ENCODE data around the gene PALM2AKAP2. TPM values are rescaled to one million over a fixed set of nuclear protein-coding genes. Genes with fewer than 3 reads are reported as not detected.

The PALM2AKAP2 gene
- total RNA-seq, 4 donors from 2014 or later: 11.5 to 38.4 (median 24.2) TPM

DNA sequence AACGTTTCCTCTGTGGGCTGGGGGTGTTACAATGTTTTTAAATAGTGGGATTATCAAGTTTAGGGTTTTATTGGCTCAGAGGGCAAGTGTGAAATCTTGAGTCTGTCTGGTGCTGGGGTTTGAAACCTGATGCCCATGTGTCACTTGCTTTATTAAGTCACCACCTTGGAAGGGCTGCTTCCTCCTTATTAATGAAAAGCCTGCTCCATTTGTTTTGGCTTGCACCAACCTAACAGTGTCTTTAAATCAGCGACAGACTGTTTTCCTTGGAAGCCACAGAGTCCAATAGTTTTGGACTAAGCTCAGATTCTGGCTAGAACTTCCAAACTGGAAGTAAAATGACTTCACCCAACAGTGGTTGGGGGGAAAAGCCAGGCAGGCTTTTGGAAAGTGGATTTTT lies 10.7 kb upstream of the PALM2AKAP2 start:
- DNase-seq (ENCODE audit: low spot score) (no peak), ATAC-seq (ENCODE audit: low FRiP score) (no peak)
- TF ChIP-seq, protein P1, sequence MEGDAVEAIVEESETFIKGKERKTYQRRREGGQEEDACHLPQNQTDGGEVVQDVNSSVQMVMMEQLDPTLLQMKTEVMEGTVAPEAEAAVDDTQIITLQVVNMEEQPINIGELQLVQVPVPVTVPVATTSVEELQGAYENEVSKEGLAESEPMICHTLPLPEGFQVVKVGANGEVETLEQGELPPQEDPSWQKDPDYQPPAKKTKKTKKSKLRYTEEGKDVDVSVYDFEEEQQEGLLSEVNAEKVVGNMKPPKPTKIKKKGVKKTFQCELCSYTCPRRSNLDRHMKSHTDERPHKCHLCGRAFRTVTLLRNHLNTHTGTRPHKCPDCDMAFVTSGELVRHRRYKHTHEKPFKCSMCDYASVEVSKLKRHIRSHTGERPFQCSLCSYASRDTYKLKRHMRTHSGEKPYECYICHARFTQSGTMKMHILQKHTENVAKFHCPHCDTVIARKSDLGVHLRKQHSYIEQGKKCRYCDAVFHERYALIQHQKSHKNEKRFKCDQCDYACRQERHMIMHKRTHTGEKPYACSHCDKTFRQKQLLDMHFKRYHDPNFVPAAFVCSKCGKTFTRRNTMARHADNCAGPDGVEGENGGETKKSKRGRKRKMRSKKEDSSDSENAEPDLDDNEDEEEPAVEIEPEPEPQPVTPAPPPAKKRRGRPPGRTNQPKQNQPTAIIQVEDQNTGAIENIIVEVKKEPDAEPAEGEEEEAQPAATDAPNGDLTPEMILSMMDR (IDR thresholded peaks at IDR 0.05): no peak

DNA sequence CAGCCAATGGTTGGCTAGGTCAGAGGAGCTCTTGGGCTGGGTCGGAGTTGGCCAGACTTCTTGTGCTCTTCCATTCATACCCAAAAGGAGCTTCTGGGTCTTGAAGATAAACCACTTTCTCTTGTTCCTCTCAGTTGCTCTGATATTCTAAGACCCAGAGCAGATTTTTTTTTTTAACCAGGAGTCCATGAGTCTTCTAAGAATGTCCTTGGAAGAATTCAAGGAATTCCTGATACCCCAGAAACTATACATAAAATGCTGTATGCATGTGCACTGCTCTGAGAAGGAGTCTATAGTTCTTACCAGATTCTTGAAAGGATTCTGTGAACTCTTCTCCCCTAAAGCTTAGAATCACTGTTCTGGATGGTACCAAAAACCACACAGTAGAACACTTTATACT lies 9.9 kb upstream of the PALM2AKAP2 start:
- DNase-seq (ENCODE audit: low spot score) (no peak), ATAC-seq (ENCODE audit: low FRiP score) (no peak)

DNA sequence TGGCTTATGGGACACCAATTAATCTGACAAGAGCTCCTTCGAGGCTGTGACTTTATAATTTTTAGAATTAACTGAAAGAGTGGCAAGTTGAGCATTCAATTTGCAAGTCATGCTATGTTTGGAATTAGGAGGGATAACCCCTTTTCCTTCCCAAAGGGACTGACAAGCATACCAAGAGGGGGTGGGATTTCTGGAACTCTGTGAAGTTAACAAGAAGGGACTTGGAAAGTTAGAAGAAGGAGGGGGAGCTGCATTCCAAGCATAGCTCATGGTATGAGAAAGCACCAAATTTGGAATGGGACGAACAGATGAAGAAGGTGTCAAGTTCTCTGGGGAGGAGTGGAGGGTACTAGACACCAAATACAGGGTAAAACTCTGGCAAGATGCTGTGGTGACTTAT lies 8.9 kb upstream of the PALM2AKAP2 start:
- DNase-seq (ENCODE audit: low spot score) (no peak), ATAC-seq (ENCODE audit: low FRiP score) (no peak)
- TF ChIP-seq, protein P1 (IDR thresholded peaks at IDR 0.05): no peak

More for the DNA sequence above, 9.9 kb upstream of the PALM2AKAP2 start:
- TF ChIP-seq, protein P1 (IDR thresholded peaks at IDR 0.05): no peak

DNA sequence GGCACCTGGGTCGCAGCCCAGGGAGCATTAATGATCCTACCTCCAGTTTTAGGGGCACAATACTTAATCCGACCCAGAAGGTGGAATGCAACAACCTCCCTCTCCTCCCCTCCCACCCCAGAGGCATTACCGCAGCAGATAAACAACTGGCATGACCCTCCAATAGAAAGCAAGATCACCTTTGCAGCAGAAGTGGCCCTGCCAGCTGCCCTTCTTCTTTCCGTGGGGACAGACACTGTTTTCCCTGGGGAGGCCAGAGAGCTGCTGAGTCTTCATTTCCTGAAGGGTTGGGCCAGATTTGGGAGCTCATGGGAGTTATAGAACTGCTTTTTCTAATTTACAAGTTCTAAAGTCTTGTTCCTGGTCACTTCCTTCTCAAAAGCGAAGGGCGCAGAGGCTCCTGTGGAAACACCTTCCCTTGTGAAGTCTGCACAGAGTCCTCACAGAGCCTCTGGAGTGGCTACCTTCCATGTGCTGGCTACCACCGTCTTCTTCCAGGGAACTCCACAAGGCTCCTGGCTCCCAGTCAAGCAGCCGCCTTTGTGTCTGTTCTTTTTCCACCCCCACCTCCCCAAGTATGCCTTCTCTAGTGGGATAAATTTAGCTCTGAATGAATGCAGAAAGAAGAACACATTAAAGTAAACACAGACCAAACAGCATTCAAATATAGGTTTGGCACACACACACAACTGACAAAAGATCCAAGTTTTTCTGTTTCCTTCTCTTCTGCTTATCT lies 8.0 kb upstream of the PALM2AKAP2 start:
- DNase-seq (ENCODE audit: low spot score): no peak
- ATAC-seq (ENCODE audit: low FRiP score): peak; percentile 28
- TF ChIP-seq, protein P1 (IDR thresholded peaks at IDR 0.05): no peak

DNA sequence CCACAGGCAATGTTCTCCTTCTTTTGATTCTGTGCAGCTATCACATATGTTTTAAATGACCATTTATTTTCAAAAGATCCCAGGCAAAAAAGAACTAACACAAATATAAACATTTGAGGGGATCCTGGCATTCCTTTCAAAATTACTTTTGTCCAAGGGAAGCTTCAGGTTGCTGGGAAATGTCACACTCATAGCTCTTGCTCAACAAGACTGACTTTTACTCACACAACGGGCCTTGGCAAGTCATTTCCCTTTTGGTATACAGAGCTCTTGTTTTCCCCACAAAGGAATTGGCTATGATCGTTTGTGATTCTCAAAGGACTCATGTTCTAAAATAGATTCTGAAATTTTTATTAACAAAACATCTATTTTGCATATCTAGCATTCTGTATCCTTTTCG lies 4.5 kb upstream of the PALM2AKAP2 start:
- no peak for ATAC-seq (ENCODE audit: low FRiP score)
- TF ChIP-seq, protein P1 (IDR thresholded peaks at IDR 0.05): no peak
- DNase-seq (ENCODE audit: low spot score): no peak

DNA sequence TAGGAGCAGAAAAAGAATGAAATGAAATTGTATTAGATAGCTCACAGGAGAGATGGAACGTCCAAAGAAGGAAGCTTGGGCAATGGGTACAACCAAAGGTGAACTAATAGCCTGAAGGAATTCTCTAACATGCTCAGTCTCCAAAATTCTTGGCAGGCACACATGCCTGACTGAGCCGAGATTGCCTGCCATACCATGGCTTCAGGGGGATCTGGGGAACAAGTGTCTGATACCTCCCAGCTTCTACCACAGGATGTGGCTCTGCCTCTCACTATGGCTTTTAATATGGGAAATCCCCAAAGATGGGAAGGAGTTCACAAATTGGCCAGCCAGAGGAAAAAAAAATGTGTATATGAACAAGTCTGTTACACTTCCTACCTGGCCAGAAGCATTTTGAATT lies 3.6 kb upstream of the PALM2AKAP2 start:
- no peak for DNase-seq (ENCODE audit: low spot score)
- TF ChIP-seq, protein P1 (IDR thresholded peaks at IDR 0.05): no peak
- ATAC-seq (ENCODE audit: low FRiP score): no peak

DNA sequence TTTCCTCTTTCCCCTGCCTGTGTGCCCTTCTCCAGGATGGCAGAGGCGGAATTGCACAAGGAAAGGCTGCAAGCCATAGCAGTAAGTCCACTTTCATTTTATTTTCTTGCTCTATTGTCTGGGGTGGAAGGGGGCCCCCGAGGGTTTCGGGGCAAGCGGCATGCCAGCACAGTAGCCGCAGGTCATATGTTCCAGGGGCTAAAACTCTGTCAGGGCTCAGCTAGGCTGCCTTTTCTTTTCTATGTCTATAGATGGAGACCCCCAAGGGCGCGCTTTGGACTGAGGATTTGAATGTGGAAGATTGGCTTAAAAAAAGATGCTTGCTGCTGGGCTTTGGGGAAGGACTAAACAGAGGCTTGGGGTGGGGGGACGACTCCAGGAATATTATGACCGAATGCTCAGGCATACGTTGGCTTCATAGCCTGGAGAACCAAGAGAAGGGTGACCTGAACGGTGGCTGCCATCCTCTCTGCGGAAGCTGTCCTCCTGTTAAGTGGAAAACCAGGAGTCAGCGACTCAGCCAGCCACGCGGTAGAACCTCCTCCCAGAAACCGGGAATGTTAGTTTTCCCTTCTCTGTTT lies 545 bp downstream of the PALM2AKAP2 start:
- DNase-seq (ENCODE audit: low spot score): no peak
- TF ChIP-seq, protein P1 (IDR thresholded peaks at IDR 0.05): no peak
- ATAC-seq (ENCODE audit: low FRiP score): no peak

Data from omental fat pad (tissue), 4 donors.